Esophagus mucosa (tissue), 1 donor: ENCODE data around the gene CARM1. TPM values are rescaled to one million over a fixed set of nuclear protein-coding genes. Genes with fewer than 3 reads are reported as not detected.

Experiments
- total RNA-seq: library from RNA; stranded (reverse); gene quantifications from one replicate; pipeline ENCODE4 v1.2.4, GENCODE V29; 2023
- donor health status: DM: yes; HTN: yes; CAD: no.

The CARM1 gene
- total RNA-seq, 1 donor from 2014 or later = 40.3 TPM

Other genes starting within 250 kb of the CARM1 start
- gene SLC44A2, start 246.0 kb upstream of the CARM1 start, total RNA-seq = 109 TPM
- gene ILF3, start 217.2 kb upstream of the CARM1 start, total RNA-seq = 160 TPM
- gene QTRT1, start 170.1 kb upstream of the CARM1 start, total RNA-seq = 30.5 TPM
- gene DNM2, start 153.5 kb upstream of the CARM1 start, total RNA-seq = 79.8 TPM
- 16.4 TPM for gene TMED1, start 35.3 kb upstream of the CARM1 start, total RNA-seq
- not detected for gene C19orf38, start 23.1 kb upstream of the CARM1 start, total RNA-seq
- gene YIPF2, start 57.1 kb downstream of the CARM1 start, total RNA-seq = 43.1 TPM
- gene TIMM29, start 57.3 kb downstream of the CARM1 start, total RNA-seq = 14.3 TPM
- 93.2 TPM for gene SMARCA4, start 89.5 kb downstream of the CARM1 start, total RNA-seq
- 117 TPM for gene LDLR, start 217.9 kb downstream of the CARM1 start, total RNA-seq